Spinal cord (tissue), 10 donors: Measurements from ENCODE around the gene DBH. TPM values are rescaled to one million over a fixed set of nuclear protein-coding genes. Genes with fewer than 3 reads are reported as not detected.
"Not testable (repeated sequence)": the region's sequence is repeated elsewhere in the genome, so short reads cannot be mapped to it uniquely, and the experiment has no call there.

Experiments used
- DNase-seq, 6 donors: peaks; one replicate each; pipeline versions ENCODE4 v3.0.0 to v3.0.0-alpha.2; 2013 to 2015; ENCODE audit warnings: low spot score in 6 of 6, low read depth in 4 of 6
- H3K27ac ChIP-seq: one replicate; pipeline ENCODE4 v1.5.1; 2013; ENCODE audit warnings: low read depth, low read length, control low read depth
- H3K27me3 ChIP-seq: one replicate; pipeline ENCODE4 v1.6.1; 2013; ENCODE audit warnings: low read length; ENCODE audit not compliant: control insufficient read depth, insufficient read depth
- H3K36me3 ChIP-seq: one replicate; pipeline ENCODE4 v1.6.1; 2013; ENCODE audit warnings: low read length; ENCODE audit not compliant: control insufficient read depth, insufficient read depth
- H3K4me1 ChIP-seq: one replicate; pipeline ENCODE4 v1.6.1; 2013; ENCODE audit warnings: low read length; ENCODE audit not compliant: control insufficient read depth, insufficient read depth
- H3K4me3 ChIP-seq: one replicate; pipeline ENCODE4 v1.5.1; 2013; ENCODE audit warnings: low read depth, low read length, control low read depth
- H3K9me3 ChIP-seq: one replicate; pipeline ENCODE4 v1.6.1; 2013; ENCODE audit warnings: low read length; ENCODE audit not compliant: control insufficient read depth, insufficient read depth
- WGBS: methylation state at CpG from one replicate; pipeline ENCODE4 v1.1.5; 2013; ENCODE audit warnings: missing lambda C conversion rate; ENCODE audit not compliant: insufficient coverage; 5-methylcytosine and 5-hydroxymethylcytosine counted together
- polyA plus RNA-seq, 2 donors: library from polyadenylated mRNA; unstranded; fragments of 120-200 nt; gene quantifications; one replicate each; pipeline ENCODE4 v1.2.1, GENCODE V29; 2013; ENCODE audit not compliant: insufficient read length in 2 of 2
- total RNA-seq, 2 donors: library from RNA; depleted of rRNA in 1 of 2; stranded (reverse); fragments of 120-200 nt in 1 of 2; fragments of >200 nt in 1 of 2; gene quantifications; one replicate each; pipeline versions ENCODE4 v1.2.3 to v1.2.4, GENCODE V29; 2013 to 2014
- donor health status: healthy.

DBH gene
- total and polyA plus RNA-seq, 4 donors, result 0.50 to 2.2 (median 1.3) TPM; not detected in 1

DNA sequence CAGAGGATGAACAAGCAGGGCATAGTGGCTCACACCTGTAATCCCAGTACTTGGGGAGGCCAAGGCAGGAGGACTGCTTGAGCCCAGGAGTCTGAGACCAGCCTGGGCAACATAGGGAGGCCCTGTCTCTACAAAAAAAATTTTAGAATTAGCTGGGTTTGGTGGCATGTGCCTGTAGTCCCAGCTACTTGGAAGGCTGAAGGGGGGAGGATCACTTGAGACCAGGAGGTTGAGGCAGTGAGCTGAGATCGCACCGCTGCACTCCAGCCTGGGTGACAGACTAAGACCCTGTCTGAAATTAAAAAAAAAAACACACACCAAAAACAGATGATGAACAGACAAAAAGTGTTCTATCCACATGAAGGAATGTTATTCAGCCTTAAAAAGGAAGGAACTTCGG is 39.6 kb downstream of the DBH start:
- not testable (repeated sequence) for H3K4me3 ChIP-seq, H3K9me3 ChIP-seq, H3K27ac ChIP-seq, H3K27me3 ChIP-seq, DNase-seq
- Histone ChIP-seq H3K4me1 (peaks cover 29% of the 10 kb centered on the region), H3K36me3 (peaks cover 36% of the 10 kb centered on the region)
- WGBS, result no CpG with 5 or more reads among the region's 3 CpGs

DNA sequence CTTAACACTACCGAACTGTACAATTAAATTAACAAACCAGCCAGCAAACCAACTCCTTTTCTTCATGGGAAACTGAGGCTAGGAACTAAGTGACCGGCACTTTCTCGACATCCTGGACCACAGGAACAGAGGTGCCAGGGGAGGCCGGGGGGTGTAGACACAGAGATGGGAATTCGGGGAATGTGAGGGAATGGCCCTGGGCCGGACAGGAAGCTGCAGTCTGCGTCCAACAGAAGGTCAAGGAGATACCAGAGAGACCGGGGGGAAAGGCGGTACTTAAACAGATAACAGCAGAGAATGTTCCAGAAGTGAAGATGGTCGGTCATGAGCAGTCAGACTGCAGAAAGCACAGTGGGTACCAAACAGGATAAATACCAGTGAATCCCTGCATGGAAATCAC is 40.3 kb downstream of the DBH start:
- H3K27me3 ChIP-seq, result no peaks in the 10 kb centered on the region
- DNase-seq, result no peak
- H3K36me3 ChIP-seq, result peaks cover 35% of the 10 kb centered on the region
- WGBS, result 80% methylated on average over 9 of the region's 10 CpGs
- H3K9me3 ChIP-seq, result no peaks in the 10 kb centered on the region
- H3K4me3 ChIP-seq, result no peak overlapping the region
- no peak overlapping the region for H3K27ac ChIP-seq
- H3K4me1 ChIP-seq, result peaks cover 29% of the 10 kb centered on the region

DNA sequence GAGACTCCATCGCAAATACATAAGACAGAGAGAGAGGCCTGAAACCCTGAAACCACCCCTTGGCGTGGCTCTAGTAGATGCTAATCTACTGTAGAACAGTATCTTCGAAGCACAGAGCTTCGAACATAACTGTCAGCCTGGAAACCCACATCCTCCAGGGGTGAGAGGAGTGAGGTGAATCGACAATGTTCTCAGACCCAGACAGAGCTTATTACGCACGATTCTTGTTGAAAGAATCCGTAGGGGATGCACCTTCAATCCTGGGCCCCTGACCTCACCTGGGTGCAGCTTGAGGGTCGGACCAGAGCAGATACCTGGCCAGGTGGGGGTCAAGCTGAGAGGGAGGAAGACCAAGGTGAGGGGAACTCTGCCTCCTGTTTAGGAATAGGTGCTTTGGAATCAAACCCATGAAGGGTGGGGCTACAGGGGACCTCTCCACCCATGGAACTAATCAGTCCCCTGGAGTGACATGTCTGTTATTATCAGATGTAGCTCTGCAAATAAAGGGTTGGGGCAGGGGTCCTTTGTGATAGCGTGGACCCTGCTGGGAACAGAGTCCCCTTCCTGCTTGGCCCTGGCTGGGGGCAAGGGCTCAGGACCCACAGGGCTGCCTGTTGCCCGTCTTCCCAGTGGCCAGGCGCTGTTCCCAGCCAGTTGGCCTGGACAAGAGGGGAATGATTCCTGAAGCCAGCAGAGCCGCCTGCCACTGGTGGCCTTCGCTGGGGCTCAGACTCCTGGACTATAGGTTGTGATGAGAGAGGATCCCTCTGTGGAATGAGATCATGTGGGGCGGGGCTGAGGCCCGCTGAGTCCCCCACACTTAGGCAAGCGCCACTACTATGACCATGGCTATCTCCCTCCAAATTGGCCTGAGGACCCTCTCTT is 41.2 kb downstream of the DBH start:
- no peaks in the 10 kb centered on the region for H3K9me3 ChIP-seq
- 86% methylated on average over 9 of the region's 17 CpGs for WGBS
- H3K4me3 ChIP-seq, result no peak overlapping the region
- H3K27ac ChIP-seq, result no peak overlapping the region
- H3K27me3 ChIP-seq, result no peaks in the 10 kb centered on the region
- peaks cover 32% of the 10 kb centered on the region for H3K36me3 ChIP-seq
- peaks cover 28% of the 10 kb centered on the region for H3K4me1 ChIP-seq
- DNase-seq, result no peak

DNA sequence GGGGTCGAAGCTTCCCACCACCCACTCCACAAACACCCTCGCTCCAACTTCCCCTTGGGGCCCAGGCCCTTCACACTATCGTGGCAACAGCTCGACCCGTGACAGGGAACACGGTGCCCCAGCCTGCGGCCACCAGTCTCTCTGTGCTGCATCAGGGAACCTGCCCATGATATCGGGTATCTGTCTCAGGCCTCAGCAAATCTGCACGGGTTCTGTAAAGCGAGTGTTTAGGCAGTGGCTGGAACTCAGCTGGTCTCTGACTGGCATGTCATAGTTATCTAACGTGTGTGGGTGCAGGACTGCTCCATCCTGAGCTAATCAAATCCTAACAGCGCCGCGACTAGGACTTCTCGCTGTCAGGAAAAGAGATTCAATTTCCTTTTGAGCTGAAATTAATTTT is 42.9 kb downstream of the DBH start:
- peaks cover 35% of the 10 kb centered on the region for H3K36me3 ChIP-seq
- H3K27ac ChIP-seq, result no peak overlapping the region
- H3K4me3 ChIP-seq, result no peak overlapping the region
- H3K27me3 ChIP-seq, result no peaks in the 10 kb centered on the region
- DNase-seq, result peak in 1 of 6 donors; percentile 57
- peaks cover 29% of the 10 kb centered on the region for H3K4me1 ChIP-seq
- WGBS, result 76% methylated on average over 12 of the region's 15 CpGs
- H3K9me3 ChIP-seq, result no peaks in the 10 kb centered on the region

DNA sequence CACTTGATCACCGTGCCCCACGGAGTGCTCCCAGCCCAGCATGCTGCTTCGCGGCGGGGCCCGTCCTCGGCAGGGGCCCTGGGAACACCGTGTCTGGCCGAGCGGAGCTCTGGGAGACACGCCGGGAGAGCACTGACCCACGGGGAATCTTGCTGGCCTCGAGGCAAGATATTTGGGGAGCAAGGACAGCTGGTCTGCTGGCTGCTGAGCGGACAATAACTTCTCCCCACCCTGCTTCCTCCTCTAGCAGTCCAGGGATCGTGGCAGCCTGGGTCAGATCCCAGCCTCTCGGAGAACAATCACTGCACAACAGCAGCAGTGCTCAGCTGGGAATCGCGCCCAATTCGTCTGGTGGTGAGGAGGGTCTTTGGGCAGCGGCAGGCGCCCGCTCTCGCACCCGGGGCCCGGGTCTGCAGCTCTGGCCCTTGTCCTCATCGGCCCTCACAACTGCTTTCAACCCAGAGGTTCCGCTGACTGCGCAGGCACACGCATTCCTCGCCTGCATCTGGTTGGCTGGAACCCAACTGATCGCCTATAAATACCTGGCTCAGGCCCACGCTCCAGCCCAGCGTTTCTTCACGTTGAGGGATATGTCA is 43.4 kb downstream of the DBH start:
- peaks cover 34% of the 10 kb centered on the region for H3K4me1 ChIP-seq
- H3K9me3 ChIP-seq, result no peaks in the 10 kb centered on the region
- peak in 1 of 6 donors; percentile 48 for DNase-seq

DNA sequence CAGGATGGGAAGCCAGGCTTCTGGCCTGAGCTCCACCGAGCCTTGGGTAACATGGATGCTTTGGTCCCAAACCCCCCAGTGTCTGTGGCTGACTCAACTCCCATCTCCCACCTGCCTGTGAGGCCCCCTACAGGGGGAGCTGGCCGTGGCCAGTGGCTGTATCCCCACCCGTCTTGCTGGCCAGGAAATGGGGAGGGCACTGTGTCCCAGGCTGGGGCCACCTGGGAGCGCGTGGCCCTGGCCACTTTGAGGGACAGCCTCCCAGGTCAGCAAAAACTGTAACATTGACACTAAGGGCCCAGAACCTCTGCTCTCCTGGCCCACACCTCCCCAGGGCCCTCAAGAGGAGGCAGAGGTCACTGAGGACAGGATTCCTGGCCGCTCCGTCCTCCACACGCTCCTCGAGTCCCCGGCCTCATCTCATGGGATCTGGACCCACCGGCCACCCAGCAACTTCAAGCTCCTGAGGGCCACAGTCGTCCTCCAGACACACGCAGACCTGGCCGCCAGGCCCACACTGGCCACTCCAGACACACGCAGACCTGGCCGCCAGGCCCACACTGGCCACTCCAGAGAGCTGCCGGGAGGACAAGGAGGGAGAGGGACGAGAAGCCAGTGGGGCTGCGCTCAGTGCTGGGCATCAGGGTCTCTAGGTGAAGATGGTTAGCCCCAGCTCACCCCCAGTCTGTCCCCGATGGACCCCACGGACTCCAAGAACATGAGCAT is 44.2 kb downstream of the DBH start:
- no peak for DNase-seq
- no peak overlapping the region for H3K27ac ChIP-seq
- peaks cover 43% of the 10 kb centered on the region for H3K4me1 ChIP-seq
- WGBS, result 88% methylated on average over 21 of the region's 21 CpGs
- no peak overlapping the region for H3K4me3 ChIP-seq
- no peaks in the 10 kb centered on the region for H3K9me3 ChIP-seq
- no peaks in the 10 kb centered on the region for H3K27me3 ChIP-seq
- H3K36me3 ChIP-seq, result peaks cover 37% of the 10 kb centered on the region

More for the DNA sequence above, 43.4 kb downstream of the DBH start:
- Histone ChIP-seq H3K27me3 (no peaks in the 10 kb centered on the region), H3K4me3 (no peak overlapping the region), H3K36me3 (peaks cover 34% of the 10 kb centered on the region), H3K27ac (no peak overlapping the region)
- 71% methylated on average over 28 of the region's 35 CpGs for WGBS

DNA sequence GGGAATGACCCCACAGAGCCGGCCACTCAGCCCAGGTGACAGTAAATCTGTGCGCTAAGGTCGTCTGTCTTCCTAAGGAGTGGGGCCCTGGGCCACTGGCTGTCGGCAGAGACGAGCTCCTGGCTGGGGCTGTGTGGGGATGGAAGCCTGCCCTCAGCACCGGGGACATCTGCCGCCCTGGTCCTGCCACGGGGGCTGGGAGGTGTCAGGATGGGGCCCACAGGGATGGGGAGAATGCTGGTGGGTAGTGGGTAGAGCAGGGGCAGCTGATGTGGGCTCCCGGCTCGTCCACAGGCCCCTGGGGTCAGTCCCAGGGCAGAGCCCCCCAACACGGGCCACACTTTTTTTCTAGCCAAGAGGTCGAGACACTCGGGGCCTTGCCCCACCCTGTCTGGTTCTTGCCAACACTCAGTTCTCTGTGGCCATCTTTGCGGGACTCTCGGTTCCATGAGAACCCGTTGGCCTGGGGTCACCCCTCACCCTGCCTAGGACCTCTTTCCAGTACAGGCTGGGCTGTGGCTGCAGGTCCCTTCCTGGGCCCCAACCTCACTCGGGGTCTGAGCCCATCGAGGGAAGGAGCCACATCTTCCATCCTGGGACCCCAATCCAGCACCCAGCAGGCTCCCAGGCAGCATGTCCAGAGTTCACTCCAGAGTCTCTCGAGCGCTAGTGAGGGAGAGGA is 45.0 kb downstream of the DBH start:
- WGBS, result 84% methylated on average over 20 of the region's 20 CpGs
- H3K4me3 ChIP-seq, result no peak overlapping the region
- no peaks in the 10 kb centered on the region for H3K27me3 ChIP-seq
- H3K36me3 ChIP-seq, result peaks cover 37% of the 10 kb centered on the region
- H3K9me3 ChIP-seq, result no peaks in the 10 kb centered on the region
- DNase-seq, result no peak
- H3K27ac ChIP-seq, result no peak overlapping the region
- peaks cover 50% of the 10 kb centered on the region for H3K4me1 ChIP-seq

DNA sequence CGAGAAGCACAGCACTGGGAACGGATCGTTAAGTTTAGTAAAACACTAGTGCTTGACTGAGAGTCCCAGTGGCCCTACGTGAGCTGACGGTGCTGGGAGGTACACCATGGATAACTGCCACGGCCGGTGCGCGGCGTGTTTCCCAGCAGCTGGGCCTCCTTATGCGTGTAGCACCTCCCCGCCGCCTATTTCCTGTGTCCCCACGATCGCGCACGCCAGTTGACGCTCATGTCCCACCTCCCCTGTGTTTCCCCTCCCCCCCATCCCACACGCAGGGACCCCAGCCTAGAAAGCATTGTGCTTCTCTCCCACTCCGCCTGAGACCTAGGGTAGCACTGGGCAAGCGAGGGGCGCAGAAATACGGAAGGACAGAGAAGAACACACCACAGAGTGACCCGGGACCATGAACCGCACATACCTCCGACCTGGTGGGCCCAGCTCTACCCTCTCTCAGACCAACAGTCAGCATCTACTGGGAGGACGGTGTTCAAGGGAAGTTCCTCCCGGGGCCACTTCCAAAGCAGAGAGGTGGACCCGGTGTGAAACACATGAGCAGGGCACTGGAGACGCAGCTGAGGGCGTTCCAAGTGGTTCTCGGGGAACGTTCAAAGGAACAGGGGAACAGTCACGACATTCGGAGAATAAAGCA is 45.6 kb downstream of the DBH start:
- Histone ChIP-seq H3K4me1 (peaks cover 51% of the 10 kb centered on the region), H3K27me3 (no peaks in the 10 kb centered on the region), H3K9me3 (no peaks in the 10 kb centered on the region), H3K4me3 (no peak overlapping the region), H3K27ac (no peak overlapping the region), H3K36me3 (peaks cover 40% of the 10 kb centered on the region)
- no peak for DNase-seq
- 91% methylated on average over 34 of the region's 35 CpGs for WGBS
